ENCODE data around the gene ABCC3.
A peak's percentile ranks its signal among the peaks of the same experiment; 100 is the strongest.

ABCC3 gene

DNA sequence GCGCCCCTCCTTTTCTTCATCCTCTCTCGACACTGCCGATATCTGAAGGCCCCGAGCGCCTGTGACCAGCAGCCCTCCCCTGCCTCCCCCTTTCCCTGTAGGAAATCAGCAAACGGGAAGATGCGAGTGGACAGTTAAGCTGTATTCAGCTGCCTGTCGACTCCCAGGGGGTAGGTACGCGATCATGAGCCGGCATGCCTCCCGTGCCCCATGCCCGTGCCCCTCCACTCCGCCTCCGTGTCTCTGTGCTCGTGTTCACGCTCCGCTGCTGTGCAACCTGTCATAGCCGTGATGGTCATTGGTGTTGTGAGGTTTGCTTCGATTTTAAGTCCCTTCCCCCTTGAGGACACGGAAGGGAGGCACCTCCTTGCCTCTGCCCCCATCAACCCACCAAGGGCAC is 39.8 kb upstream of the ABCC3 start:
- H3K4me1 ChIP-seq, result peaks cover 18% of the 10 kb centered on the region
- no peaks in the 10 kb centered on the region for H3K9me3 ChIP-seq
- TF ChIP-seq, protein P1, sequence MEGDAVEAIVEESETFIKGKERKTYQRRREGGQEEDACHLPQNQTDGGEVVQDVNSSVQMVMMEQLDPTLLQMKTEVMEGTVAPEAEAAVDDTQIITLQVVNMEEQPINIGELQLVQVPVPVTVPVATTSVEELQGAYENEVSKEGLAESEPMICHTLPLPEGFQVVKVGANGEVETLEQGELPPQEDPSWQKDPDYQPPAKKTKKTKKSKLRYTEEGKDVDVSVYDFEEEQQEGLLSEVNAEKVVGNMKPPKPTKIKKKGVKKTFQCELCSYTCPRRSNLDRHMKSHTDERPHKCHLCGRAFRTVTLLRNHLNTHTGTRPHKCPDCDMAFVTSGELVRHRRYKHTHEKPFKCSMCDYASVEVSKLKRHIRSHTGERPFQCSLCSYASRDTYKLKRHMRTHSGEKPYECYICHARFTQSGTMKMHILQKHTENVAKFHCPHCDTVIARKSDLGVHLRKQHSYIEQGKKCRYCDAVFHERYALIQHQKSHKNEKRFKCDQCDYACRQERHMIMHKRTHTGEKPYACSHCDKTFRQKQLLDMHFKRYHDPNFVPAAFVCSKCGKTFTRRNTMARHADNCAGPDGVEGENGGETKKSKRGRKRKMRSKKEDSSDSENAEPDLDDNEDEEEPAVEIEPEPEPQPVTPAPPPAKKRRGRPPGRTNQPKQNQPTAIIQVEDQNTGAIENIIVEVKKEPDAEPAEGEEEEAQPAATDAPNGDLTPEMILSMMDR (IDR thresholded peaks at IDR 0.05; ENCODE audit: low read depth, low read length), result no peak
- no peaks in the 10 kb centered on the region for H3K27me3 ChIP-seq
- DNase-seq, result no peak
- no peak overlapping the region for H3K4me3 ChIP-seq (ENCODE audit: low read depth, low read length)
- H3K36me3 ChIP-seq, result no peaks in the 10 kb centered on the region

DNA sequence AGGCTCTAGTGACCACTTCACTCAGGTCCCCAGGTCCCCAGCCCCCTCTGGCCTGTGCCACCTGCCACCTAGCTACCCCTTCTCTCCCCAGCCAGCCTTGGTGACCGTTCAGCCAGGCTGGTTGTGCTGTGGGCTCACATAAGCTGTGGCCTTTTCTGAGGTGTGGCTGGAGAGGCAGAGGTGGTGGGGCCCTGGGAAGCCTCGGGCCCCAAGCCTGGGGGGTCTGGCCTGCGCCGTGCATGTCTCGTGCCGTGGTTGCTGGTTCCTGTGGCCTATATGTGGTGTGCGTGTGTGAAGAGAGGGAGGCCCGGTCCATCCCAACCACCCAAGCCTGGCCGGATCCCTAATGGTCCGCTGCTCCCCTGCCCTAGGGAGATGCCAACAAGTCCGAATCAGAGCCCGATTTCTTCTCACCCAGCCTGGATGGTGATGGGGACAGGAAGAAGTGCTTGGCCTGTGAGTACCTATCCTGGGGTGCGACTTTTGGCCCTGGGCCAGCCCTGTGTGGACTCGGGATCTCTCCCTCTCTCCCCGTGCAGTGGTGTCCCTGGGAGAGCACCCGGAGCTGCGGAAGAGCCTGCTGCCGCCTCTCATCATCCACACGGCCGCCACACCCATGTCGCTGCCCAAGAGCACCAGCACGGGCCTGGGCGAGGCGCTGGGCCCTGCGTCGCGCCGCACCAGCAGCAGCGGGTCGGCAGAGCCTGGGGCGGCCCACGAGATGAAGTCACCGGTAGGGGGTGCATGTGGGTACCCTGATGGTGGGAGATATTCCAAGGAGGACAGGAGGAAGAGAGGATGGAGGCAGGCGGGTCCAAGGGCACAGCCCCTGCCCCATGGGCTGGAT is 38.3 kb upstream of the ABCC3 start:
- no peaks in the 10 kb centered on the region for H3K9me3 ChIP-seq
- DNase-seq, result no peak
- TF ChIP-seq, protein P1 (IDR thresholded peaks at IDR 0.05; ENCODE audit: low read depth, low read length), result no peak
- no peaks in the 10 kb centered on the region for H3K36me3 ChIP-seq
- no peaks in the 10 kb centered on the region for H3K27me3 ChIP-seq
- peaks cover 18% of the 10 kb centered on the region for H3K4me1 ChIP-seq
- no peak overlapping the region for H3K4me3 ChIP-seq (ENCODE audit: low read depth, low read length)

DNA sequence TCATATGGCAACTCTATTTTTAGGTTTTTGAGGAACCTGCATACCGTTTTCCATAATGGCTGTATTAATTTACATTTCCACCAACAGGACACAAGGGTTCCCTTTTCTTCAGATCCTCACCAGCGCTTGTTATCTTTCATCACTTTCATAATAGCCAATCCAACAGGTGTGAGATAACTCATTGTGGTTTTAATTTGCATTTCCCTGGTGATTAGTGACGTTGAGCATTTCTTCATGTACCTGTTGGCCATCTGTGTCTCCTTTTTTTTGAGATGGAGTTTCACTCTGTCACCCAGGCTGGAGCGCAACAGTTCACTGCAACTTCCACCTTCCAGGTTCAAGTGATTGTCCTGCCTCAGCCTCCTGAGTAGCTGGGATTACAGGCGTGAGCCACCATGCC is 36.2 kb upstream of the ABCC3 start:
- DNase-seq, result no peak
- no peaks in the 10 kb centered on the region for H3K27me3 ChIP-seq
- H3K9me3 ChIP-seq, result no peaks in the 10 kb centered on the region
- TF ChIP-seq, protein P1 (IDR thresholded peaks at IDR 0.05; ENCODE audit: low read depth, low read length), result no peak
- no peaks in the 10 kb centered on the region for H3K36me3 ChIP-seq
- no peak overlapping the region for H3K4me3 ChIP-seq (ENCODE audit: low read depth, low read length)
- H3K4me1 ChIP-seq, result peaks cover 16% of the 10 kb centered on the region

DNA sequence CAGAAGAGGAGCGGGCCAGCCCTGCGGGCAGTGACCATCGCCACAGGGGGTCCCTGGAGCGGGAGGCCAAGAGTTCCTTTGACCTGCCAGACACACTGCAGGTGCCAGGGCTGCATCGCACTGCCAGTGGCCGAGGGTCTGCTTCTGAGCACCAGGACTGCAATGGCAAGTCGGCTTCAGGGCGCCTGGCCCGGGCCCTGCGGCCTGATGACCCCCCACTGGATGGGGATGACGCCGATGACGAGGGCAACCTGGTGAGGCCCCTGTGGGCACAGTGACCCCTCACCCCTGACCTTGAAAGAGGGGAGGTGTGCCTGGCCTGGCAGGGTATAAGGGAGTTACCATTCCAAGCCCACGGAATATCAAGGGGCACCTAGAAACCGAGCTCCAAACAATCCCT is 35.1 kb upstream of the ABCC3 start:
- no peak for DNase-seq
- H3K36me3 ChIP-seq, result no peaks in the 10 kb centered on the region
- no peak overlapping the region for H3K4me3 ChIP-seq (ENCODE audit: low read depth, low read length)
- H3K4me1 ChIP-seq, result peaks cover 13% of the 10 kb centered on the region
- no peaks in the 10 kb centered on the region for H3K27me3 ChIP-seq
- no peaks in the 10 kb centered on the region for H3K9me3 ChIP-seq
- TF ChIP-seq, protein P1 (IDR thresholded peaks at IDR 0.05; ENCODE audit: low read depth, low read length), result no peak

DNA sequence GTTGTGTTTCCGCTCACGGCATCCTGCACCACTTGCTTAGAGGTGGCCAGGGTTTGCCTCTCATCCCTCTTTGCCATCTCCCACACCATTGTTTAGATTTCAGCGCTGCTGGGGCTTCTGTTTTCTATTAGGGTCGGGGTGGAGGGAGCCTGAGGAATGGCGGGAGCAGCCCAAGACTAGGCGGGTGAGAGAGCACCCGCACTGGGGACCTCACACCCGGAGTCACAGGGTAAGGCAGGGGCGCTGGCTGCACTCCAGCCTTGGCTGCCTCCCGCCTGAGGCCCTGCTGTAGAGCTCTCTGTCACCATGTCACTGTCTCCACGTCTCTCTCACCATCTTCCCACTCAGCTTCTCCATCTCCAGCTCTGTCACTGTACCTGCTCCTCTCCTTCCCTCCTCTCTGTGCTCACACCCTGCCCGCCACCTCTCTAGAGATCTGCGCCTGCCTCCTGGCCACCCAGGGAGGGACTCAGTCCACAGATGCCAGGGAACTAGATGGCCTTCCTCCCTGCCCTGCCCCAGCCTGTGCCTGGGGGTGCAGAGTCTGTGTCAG is 32.8 kb upstream of the ABCC3 start:
- DNase-seq, result peak; percentile 38
- no peaks in the 10 kb centered on the region for H3K27me3 ChIP-seq

More for the DNA sequence above, 32.8 kb upstream of the ABCC3 start:
- no peak overlapping the region for H3K4me3 ChIP-seq (ENCODE audit: low read depth, low read length)
- peaks cover 19% of the 10 kb centered on the region for H3K4me1 ChIP-seq
- TF ChIP-seq, protein P1 (IDR thresholded peaks at IDR 0.05; ENCODE audit: low read depth, low read length), result no peak
- no peaks in the 10 kb centered on the region for H3K9me3 ChIP-seq
- H3K36me3 ChIP-seq, result no peaks in the 10 kb centered on the region
